WERI-Rb-1 (cell line): Measurements from ENCODE around the gene EIF2AK2.
A peak's percentile ranks its signal among the peaks of the same experiment; 100 is the strongest.
"Not testable (repeated sequence)": the region's sequence is repeated elsewhere in the genome, so short reads cannot be mapped to it uniquely, and the experiment has no call there.

Experiments
- DNase-seq: peaks from one replicate; pipeline ENCODE4 v3.0.0-alpha.2; 2020
- H3K27ac ChIP-seq: fragments of 250-450 bp; sonication (Bioruptor Pico); 2 replicates; pipeline ENCODE4 v1.5.1; 2020; ENCODE audit warnings: mild to moderate bottlenecking, moderate library complexity
- H3K27me3 ChIP-seq: fragments of 250-450 bp; sonication (Bioruptor Pico); 2 replicates; pipeline ENCODE4 v1.5.1; 2021; ENCODE audit warnings: mild to moderate bottlenecking, low read depth, moderate library complexity; ENCODE audit not compliant: insufficient read depth, severe bottlenecking
- H3K36me3 ChIP-seq: fragments of 250-450 bp; sonication (Bioruptor Pico); 2 replicates; pipeline ENCODE4 v1.5.1; 2020; ENCODE audit warnings: mild to moderate bottlenecking, moderate library complexity
- H3K4me3 ChIP-seq: 2 replicates; pipeline ENCODE4 v1.5.1; 2011; ENCODE audit warnings: low read depth, mild to moderate bottlenecking, control low read depth, low read length
- H3K9me3 ChIP-seq: fragments of 250-450 bp; sonication (Bioruptor Pico); 2 replicates; pipeline ENCODE4 v1.5.1; 2021; ENCODE audit warnings: mild to moderate bottlenecking, moderate library complexity; ENCODE audit not compliant: severe bottlenecking
- TF ChIP-seq, protein P1 (sequence below): IDR thresholded peaks from 2 replicates; pipeline ENCODE4 v1.5.1; 2011; ENCODE audit warnings: low read depth, mild to moderate bottlenecking, control low read depth, inconsistent platforms, low read length

Gene EIF2AK2

GRCh38 chr2:37156857-37157714, at the start of gene EIF2AK2:
TSS of gene EIF2AK2 (minus strand) at chr2:37156980. CDS start at chr2:37147806, 9,174 bp downstream.
- Histone ChIP-seq H3K27me3 (no peaks in the 10 kb centered on the region), H3K36me3 (peaks cover 19% of the 10 kb centered on the region), H3K4me3 (peak within 1 kb of the TSS; percentile 87), H3K9me3 (no peaks in the 10 kb centered on the region), H3K27ac (peak within 1 kb of the TSS; percentile 93)
- DNase-seq, result peak; percentile 91
- TF ChIP-seq, protein P1, sequence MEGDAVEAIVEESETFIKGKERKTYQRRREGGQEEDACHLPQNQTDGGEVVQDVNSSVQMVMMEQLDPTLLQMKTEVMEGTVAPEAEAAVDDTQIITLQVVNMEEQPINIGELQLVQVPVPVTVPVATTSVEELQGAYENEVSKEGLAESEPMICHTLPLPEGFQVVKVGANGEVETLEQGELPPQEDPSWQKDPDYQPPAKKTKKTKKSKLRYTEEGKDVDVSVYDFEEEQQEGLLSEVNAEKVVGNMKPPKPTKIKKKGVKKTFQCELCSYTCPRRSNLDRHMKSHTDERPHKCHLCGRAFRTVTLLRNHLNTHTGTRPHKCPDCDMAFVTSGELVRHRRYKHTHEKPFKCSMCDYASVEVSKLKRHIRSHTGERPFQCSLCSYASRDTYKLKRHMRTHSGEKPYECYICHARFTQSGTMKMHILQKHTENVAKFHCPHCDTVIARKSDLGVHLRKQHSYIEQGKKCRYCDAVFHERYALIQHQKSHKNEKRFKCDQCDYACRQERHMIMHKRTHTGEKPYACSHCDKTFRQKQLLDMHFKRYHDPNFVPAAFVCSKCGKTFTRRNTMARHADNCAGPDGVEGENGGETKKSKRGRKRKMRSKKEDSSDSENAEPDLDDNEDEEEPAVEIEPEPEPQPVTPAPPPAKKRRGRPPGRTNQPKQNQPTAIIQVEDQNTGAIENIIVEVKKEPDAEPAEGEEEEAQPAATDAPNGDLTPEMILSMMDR, result no peak

DNA sequence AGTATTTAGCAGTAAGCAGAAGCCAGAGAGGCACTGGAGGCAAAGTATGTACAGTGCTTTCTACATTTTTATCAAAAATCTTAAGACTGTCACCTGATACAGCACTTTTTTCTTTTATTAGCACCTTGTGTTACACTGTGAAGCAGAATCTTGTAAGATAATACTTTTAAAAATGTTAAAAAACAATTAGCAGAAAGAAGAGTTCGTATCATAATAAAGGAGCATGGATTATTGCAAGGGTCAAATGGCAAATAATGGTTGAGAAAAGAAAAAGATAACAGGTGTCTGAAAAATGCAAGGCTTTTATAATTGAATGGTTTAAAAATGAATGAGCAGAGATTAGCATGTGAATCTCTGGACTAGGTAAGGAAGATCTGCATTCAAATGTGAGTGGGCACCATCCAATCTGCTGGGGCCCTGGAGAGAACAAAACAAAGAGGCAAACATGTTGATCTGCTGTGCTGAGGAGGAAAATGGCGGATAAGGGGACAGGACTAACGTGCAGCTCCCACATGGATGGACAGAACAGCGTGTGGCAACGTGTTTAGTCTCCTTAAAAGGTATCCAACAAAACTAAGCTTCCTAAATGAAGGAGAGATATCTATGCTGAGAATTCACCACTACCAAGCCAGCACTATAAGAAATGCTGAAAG, 49.0 kb upstream of the EIF2AK2 start:
- Histone ChIP-seq H3K4me3 (no peak overlapping the region), H3K36me3 (peaks cover 100% of the 10 kb centered on the region), H3K9me3 (peaks cover 13% of the 10 kb centered on the region), H3K27me3 (no peaks in the 10 kb centered on the region), H3K27ac (no peak overlapping the region)
- TF ChIP-seq, protein P1, result no peak
- DNase-seq, result no peak

- H3K27ac ChIP-seq, H3K4me3 ChIP-seq, DNase-seq, H3K27me3 ChIP-seq: not testable (repeated sequence)
- Histone ChIP-seq H3K36me3 (peaks cover 98% of the 10 kb centered on the region), H3K9me3 (peaks cover 13% of the 10 kb centered on the region)
Measured at GRCh38 chr2:37205071-37205661, 48.4 kb upstream of the EIF2AK2 start.

DNA sequence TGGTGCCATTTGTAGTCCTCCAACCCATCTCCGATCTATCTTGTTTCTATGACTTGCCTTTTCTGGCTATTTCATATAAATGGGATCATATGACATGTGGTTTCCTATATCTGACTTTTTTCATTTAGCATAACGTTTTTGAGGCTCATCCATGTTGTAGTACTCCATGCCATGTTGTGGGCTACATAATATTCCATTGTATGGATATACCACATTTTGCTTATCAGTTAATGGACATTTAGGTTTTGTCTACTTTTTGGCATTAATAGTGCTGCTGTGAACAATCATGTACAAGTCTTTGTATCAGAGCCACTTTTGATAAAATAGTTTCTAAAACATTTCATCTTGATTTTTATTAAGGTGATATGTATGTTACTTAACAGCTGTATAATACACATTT, 46.9 kb upstream of the EIF2AK2 start:
- Histone ChIP-seq H3K9me3 (peaks cover 13% of the 10 kb centered on the region), H3K27me3 (no peaks in the 10 kb centered on the region), H3K36me3 (peaks cover 98% of the 10 kb centered on the region), H3K4me3 (no peak overlapping the region), H3K27ac (no peak overlapping the region)
- DNase-seq, result no peak
- TF ChIP-seq, protein P1, result no peak

- TF ChIP-seq, protein P1, result no peak
- peaks cover 80% of the 10 kb centered on the region for H3K36me3 ChIP-seq
- H3K27me3 ChIP-seq, result no peaks in the 10 kb centered on the region
- no peak overlapping the region for H3K4me3 ChIP-seq
- H3K27ac ChIP-seq, result no peak overlapping the region
- peaks cover 6% of the 10 kb centered on the region for H3K9me3 ChIP-seq
- DNase-seq, result no peak
Measured at GRCh38 chr2:37201766-37202165, 45.0 kb upstream of the EIF2AK2 start.

GRCh38 chr2:37201208-37201607, 44.4 kb upstream of the EIF2AK2 start:
- H3K27ac ChIP-seq, result no peak overlapping the region
- no peaks in the 10 kb centered on the region for H3K27me3 ChIP-seq
- DNase-seq, result no peak
- H3K4me3 ChIP-seq, result no peak overlapping the region
- peaks cover 74% of the 10 kb centered on the region for H3K36me3 ChIP-seq
- H3K9me3 ChIP-seq, result peaks cover 6% of the 10 kb centered on the region
- TF ChIP-seq, protein P1, result no peak
